Activated CD8-positive, alpha-beta memory T cell treated with anti-CD3 and anti-CD28 coated beads for 4 hours (primary cell): ENCODE measurements around the gene HPCAL1.
"Not testable (repeated sequence)": the region's sequence is repeated elsewhere in the genome, so short reads cannot be mapped to it uniquely, and the experiment has no call there.

Source experiments
- DNase-seq, 2 donors: peaks; one replicate each; pipeline ENCODE4 v3.0.0-alpha.2; 2020; ENCODE audit warnings: low read depth in 2 of 2

HPCAL1 gene

DNA sequence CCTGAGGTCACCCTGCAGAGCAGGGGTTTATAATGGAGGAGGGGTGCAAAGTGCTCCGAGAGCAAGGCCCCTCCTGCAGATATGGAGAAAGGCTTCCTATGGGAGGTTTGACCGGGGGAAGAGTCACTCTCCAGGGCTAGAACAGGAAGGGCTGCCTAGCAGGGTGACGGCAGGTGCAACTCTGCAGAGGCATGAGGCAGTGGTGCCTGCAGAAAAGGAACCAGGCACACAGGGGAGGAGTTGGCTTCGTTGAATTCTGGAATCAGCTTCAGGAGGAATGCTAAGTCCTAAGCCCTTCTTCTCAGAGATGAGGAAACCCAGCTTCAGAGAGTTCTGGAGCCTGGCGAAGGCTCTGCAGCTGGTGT lies 17.5 kb upstream of the HPCAL1 start:
- no peak for DNase-seq

DNA sequence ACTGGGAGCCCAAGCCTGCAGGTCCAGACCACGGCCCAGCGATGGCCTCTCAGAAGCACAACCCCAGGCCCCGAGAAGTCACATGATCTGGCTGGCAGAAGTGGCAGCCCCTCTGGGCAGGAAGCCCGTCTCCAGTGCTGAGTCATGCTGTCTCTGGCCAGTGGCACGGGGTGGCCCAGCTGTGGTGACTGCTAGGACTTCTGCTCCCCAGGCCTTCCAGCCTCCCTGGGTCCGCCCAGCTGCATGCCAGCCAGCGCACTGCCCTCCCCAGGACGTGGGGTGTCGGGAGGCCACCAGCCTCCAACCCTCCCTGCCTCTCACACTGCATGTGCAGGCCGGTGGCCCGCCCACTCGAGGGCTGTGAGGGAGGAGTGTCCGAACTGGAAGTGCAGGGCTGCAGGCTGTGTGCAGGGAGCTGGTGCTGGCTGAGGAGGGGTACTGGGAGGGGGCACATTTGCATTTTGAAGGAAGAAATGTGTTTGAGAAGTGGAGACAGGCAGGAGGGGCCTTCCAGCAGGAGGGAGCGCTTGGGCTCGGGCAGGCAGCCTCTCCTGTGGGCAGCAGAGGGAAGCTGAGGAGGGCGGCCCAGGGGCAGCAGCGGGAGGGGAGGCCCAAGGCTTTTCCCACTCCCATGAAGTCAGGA lies 17.0 kb upstream of the HPCAL1 start:
- DNase-seq = no peak

DNA sequence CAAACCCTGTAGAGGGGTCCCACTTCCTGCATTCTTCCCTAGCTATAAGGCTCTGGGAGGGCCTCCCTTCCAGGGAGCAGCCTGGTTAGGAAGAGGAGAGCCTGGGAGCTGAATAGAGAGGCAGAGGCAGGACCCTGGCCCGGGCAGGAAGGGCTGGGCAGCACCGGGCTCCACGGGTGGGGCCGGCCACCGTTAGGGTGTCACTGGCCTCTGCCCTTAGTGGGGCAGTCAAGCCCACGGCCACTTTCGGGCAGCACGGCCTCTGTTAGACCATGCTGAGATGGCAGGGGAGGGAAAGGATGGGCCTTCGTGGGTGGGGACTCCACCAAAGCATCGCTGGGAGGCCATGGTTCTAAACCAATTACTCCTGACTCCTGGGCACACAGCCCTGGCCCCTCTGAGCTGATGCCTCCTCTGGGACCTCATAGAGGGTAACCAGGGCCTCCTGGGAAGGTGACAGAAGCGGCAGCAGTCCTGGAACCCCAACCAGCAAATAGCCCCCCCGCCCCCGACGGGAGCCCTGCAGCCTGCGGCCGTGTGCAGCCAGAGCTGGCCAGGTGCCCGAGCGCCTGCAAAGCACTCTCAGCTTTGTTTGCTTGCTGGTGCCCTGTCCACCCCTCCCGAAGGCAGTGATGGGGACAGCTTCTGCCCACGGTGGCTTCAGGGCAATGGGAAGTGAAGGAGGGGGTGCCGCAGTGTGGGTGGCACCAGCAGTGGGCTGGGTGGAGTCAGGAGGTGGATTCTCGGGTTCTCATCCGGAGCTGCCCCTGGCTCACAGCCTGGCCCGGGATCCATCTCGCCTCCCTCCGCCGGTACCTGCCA lies 16.3 kb upstream of the HPCAL1 start:
- no peak for DNase-seq

DNA sequence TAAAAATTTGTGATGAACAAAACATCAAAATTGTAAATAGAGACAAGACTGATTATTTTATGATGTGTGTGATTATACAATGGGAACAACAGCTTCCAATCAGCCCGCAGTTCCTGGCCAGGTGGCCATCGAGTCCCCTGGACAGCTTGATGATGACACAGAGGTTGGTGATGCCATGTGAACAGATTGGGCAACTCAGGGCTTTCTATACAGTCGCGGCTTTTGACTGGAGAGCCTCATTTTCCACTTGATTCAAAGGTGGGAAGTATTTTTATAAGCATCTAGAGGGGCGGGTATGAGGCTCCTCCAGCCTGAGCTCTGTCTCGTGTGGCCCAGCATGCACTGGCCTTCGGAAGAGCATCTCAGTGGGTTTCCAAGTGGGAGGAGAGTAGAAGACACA lies 14.9 kb upstream of the HPCAL1 start:
- DNase-seq = no peak

DNA sequence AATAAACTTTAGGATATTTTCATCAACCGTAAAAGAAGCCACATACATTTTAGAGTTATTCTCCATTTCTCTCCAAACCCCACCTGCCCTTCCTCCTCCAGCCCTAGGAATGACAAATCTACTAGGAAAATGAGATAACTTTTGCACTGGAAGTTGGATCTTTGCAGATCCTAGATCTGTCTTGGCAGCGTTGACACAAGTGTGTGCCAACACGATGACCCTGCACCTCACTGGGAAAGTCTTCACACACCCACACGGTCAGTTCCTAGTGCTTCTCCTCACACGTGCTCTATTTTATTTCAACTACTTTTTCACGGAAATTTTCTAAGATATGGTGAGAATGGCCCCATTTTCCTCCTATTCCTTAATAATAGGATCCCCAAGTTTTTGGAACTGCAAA lies 14.1 kb upstream of the HPCAL1 start:
- no peak for DNase-seq

DNA sequence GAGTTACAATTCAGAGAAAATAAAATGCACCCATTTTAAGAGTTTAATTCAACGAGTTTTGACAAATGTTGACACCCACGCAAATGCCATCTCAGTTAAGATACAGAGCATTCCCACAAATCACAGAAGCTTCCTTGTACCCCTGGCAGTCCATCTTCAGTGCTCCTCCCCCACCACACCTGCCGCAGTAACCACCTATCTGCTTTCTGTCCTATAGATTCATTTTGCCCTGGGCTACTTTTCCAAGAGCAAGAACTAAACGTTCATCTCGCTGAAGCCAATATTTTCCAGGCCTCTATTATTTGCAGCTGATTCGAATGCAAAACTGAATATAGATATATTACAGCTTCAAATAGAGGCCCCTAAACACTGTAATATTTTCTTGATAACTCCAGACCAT lies 13.4 kb upstream of the HPCAL1 start:
- DNase-seq = no peak

DNA sequence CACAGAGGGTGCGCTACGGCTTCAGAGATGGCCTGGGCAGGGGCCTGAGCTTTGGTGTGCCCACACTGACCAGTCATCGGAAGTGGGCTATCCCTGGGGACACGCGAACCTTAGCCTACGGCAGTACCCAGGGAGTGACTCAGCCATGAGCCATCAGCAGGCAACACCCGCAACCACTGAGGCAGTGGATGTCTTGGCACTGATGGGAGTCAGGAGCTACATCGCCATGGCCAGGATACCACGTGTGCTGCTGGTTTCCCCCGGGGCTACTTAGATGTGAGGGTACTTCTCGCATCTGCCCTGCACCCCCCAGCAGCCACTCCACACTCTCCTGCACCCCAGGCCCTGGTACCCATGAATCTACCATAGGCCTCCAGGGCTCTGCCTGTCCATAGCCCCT lies 12.8 kb upstream of the HPCAL1 start:
- no peak for DNase-seq

DNA sequence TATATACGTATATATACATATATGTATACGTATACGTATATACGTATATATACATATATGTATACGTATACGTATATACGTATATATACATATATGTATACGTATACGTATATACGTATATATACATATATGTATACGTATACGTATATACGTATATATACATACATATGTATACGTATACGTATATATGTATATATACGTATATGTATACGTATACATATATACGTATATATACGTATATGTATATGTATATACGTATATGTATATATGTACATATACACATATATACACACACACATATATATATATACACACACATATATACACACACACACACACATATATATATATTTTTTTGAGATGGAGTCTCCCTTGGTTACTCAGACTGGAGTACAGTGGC lies 11.3 kb upstream of the HPCAL1 start:
- not testable (repeated sequence) for DNase-seq

DNA sequence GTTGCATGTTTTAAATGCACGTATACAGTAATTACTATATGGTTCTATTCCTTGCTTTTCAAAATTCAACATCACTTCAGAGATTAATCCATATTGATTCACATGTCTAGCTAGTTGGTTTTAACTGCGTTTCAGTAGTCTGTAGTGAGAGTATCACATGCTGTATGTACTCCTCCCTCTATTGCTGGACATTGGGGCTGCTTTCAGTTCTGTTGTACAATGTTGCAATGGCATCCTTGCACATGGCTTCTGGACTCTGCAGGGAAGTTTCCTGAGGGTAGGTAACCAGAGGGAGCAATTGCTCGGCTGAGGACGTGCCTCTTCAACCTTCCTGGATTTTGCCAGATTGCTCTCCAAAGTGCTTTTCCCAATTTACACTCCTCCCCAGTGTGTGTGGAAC lies 10.7 kb upstream of the HPCAL1 start:
- no peak for DNase-seq

DNA sequence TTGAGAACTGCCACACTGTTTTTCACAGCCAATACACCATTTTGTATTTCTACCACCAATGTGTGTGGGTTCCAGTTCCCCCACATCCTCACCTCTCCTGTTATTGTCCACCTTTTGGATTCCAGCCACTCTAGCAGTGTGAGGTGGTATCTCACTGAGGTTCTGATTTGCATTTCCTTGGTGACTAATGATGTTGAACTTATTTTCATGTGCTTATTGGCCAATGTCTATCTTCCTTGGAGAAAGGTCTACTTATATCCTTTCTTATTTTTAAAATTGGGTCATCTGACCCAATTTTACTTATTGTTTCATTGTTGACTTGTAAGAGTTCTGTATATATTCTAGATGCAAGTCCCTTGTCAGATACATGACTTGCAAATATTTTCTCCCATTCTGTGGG lies 9.1 kb upstream of the HPCAL1 start:
- DNase-seq = no peak

DNA sequence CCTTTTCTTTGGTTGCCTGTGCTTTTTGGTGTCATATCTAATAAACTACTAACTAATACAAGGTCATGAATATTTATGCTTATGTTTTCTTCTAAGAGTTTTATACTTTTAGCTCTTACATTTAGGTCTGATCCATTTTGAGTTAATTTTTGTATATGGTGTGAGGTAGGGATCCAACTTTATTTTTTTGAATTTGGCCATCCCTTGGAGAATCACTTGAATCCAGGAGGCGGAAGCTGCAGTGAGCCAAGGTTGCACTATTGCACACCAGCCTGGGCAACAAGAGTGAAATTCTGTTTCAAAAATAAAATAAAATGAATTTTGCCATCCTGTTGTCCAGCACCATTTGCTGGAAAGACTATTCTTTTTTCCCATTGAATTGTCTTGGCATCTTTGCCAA lies 8.6 kb upstream of the HPCAL1 start:
- no peak for DNase-seq

DNA sequence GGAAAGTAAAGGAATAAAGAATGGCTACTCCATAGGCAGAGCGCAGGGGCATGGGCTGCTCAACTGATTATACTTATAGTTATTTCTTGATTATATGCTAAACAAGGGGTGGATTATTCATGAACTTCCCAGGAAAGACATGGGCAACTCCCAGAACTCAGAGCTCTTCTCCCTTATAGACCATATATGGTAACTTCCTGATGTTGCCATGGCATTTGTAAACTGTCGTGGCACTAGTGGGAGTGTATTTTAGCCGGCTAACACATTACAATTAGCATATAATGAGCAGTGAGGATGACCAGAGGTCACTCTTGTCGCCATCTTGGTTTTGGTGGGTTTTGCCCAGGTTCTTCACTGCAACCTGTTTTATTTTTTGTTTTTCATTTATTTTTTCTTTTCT lies 7.1 kb upstream of the HPCAL1 start:
- not testable (repeated sequence) for DNase-seq

DNA sequence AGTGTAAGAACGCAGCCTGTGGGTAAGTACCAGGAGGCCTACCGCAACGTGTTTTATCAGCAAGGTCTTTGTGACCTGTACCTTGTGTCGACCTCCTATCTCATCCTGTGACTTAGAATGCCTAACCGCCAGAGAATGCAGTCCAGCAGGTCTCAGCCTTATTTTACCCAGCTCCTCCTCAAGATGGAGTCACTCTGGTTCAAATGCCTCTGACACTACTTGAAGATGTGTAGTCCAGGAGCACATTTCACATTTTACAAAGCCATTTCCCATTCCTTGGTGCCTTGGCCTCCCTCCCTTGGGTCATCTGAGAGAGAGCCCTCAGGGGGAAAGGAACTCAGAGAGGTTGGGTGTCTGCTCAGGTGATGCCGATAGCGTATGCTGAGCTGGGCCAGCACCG lies 6.6 kb upstream of the HPCAL1 start:
- DNase-seq = no peak

DNA sequence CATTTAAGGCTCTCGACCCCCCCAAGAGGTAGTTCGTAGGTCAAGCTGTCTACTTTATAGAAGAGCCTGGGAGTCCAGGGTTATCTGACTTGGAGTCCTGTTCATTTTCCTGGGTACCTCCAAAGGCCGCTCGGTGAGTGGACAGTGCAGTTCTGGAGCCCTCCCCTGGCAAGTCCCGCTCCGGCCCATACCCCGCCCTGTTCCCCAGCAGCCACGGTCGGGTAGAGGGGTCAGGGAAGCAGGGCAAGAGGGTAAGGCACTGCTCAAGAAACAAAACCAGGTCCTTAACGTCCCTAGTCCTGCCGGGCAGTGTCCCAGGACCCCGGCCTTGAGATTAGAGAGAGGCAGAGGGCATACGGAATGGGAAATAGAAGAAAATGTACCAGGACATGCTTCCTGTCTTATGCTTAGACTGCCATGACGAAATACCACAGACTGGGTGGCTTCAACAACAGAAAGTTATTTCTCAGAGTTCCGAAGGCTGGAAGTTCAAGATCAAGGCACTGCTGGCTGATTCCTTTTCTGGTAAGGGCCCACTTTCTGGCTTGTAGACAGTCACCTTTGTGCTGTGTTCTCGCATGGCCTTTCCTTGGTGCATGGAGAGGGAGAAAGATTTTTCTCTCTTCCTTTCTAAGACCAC lies 5.4 kb upstream of the HPCAL1 start:
- DNase-seq = no peak

DNA sequence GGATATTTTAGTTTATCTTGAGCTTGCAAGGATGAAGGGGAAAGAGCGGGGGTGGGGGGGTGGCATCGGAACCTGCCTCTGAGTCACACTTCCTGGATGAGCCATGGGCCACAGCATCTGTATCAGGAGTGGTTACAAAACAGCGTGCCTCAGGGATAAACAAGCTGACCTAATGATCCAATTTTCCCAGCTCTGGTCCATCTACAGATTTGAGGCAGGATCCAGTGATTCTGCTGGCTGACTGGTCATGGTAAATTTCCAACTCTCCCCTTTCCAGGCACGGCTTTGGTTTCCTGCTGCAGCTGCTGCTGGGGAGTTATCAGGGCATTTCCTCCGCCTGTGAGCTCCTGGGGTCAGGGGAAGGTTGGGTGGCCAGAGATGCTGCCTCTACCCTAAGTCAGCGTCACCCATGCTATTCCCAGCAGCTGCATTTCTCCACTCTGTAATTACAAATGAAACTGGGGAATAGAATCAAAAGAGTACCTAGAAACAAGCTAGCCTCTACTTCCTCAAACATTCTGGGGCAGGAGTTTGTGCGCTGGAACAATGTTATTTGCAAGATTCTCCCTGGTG lies 4.7 kb upstream of the HPCAL1 start:
- peak; percentile 44 to 54 for DNase-seq

DNA sequence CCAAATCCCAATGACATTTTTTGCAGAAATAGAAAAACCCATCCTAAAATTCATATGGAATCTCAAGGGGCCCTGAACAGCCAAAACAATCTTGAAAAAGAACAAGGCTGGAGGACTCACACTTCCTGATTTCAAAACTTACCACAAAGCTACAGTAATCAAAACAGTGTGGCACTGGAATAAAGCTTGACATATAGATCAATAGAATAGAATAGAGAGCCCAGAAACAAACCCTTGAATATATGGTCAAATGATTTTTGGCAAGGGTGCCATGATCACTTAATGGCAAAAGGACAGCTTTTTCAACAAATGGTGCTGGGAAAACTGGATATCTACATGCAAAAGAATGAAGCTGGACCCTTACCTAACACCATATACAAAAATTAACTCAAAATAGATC lies 3.9 kb upstream of the HPCAL1 start:
- DNase-seq = not testable (repeated sequence)

DNA sequence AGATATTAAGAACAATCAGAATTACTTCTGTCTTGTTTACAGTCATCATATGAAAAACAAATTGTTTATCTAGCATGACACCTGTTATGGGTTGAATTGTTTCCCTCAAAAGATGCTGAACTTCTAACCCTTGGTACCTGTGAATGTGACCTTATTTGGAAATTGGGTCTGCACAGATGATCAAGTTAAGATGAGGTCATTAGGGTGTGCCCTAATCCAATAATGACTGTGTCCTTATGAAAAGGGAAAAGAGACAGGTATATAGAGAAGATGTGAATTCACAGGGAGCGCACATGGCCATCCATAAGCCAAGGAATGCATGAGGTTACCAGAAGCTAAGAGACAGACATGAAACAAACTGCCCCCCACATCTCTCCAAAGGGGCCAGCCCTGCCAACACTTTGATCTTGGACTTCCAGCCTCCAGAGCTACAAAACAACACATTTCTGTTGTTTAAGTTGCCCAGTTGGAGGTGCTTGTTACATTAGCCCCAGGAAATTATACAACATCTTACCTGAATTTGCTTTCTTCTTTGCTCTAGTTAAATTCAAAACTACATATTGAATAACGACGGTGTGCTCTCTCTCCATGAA lies 2.3 kb upstream of the HPCAL1 start:
- no peak for DNase-seq

DNA sequence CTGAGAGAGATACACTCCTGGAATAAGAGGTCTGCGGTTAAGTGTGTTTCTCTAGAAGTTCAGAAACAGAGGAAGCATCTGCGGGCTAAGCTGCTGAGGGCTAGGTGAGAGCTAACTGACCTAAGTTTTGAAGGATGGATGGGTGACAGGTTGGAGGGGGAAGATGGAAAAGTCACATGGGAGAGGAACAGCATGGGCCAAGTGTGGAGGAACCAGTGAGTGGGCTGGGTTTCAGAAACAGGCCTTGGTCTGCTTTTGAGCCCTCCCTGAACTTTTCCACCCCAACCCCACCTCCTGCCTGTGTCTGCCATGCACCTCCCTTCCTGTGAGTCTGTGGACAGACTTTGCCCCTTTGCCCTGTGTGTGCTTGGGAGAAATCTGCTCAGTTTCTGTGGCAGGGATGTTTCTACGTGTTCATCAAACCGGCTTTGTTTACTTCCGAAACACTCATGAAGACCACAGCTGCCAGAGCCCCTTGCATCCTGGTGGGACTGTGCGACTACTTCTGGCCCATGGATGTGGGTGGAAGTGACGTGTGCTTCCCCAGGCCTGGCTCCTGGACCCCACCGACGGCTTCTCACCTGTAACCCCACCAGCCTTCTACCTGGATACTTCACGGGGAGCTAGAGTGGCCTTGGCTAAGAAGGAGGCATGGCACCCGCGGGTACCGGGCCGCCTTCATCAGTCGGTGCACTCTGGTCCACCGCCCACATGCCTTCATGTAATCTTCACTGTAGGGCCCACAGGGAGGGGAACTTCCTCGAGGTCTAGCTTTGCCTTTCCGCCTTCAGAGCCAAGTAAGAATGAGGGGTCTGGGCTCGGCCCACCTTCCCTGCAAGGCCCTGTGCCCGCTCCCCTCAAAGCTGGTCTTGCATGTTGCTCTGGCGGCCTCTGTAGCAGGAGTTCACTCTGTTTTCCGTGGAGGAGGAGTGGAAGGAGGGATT lies 1.4 kb upstream of the HPCAL1 start:
- DNase-seq = no peak

DNA sequence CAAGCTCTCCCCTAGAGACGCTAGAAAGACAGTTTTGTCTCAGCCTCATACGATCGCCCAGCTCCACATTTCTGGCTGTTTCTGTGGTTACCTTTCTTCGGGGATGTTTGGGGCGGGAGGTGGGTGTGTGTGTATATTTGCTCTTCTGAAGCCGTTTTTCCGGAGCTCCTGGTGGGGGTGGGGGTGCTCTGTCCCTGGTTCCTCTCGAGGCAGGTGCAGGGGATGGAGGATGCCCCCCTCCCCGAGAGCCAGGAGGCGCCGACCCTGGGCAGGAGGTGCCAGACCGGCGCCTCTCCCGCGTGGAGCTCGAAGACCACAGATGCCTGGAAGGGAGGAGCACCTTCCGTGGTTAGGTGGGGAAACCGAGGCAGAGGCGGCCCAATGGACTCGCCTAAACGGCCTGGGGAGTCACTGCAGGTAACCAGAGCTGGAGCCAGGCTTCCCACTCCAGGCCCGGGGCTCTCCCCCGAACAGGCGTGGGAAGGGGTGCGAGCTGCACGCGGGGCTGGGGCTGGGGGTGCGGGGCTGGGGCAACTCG lies 694 bp upstream of the HPCAL1 start:
- no peak for DNase-seq

DNA sequence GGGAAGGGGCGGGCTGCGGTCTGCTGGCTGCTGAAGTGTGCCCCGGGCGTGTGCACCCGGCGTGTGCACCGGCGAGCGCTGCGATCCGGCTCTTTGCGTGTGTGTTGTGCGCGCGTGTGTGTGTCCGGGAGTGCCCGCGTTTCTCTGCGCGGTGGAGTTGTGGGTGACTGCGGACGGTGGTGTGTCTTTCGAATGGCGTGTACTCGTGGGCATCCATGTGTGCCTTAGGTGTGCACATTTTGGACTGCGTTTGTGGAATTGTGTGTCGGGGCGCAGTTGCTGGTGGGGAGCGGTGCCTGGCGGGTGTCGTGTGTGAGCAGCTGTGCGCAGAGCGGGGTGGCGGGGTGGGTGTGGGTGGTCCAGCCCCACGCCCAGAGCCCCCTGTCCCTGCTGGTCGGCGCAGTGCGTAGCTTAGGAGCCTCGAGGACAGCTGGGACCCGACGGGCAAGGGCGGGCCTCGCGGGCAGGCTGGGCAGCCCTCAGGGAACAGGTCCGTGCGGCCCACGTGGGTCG lies 533 bp downstream of the HPCAL1 start:
- no peak for DNase-seq
